Pancreas (tissue), 10 donors: ENCODE results near the gene BAZ2B. TPM values are rescaled to one million over a fixed set of nuclear protein-coding genes. Genes with fewer than 3 reads are reported as not detected.

ENCODE experiments used
- ATAC-seq, 4 donors: fragments of 200-7000 bp; cut with Tn5 transposase; one replicate each; pipeline versions ENCODE4 v1.8.0 to v1.9.1; 2020; ENCODE audit warnings: mild to moderate bottlenecking in 4 of 4, moderate library complexity in 4 of 4
- DNase-seq, 6 donors: peaks; one replicate each; pipeline ENCODE4 v3.0.0-alpha.2; 2020
- FAIRE-seq: peaks from 2 replicates; lab custom pipeline; 2012; peaks lifted over from hg19 to GRCh38; lab: Jason Lieb, UNC
- H3K27ac ChIP-seq, 4 donors: fragments of 200-600 bp; sonication (generic); 1 replicate in 3 of 4; 2 replicates in 1 of 4; pipeline versions ENCODE4 v1.5.0 to v1.8.0; 2020
- H3K27me3 ChIP-seq, 4 donors: fragments of 200-600 bp; one replicate each; pipeline ENCODE4 v1.8.0; 2021
- H3K36me3 ChIP-seq, 3 donors: fragments of 200-600 bp; sonication (generic) in 1 of 3; one replicate each; pipeline versions ENCODE4 v1.5.0 to v1.8.0; 2020 to 2021
- H3K4me1 ChIP-seq, 3 donors: fragments of 200-600 bp; one replicate each; pipeline ENCODE4 v1.8.0; 2021
- H3K4me3 ChIP-seq, 4 donors: fragments of 200-600 bp; sonication (generic) in 2 of 4; one replicate each; pipeline versions ENCODE4 v1.5.0 to v1.8.0; 2020 to 2021
- H3K9me3 ChIP-seq, 4 donors: fragments of 200-600 bp; one replicate each; pipeline ENCODE4 v1.8.0; 2021
- WGBS, 2 donors: extraction: QIAGEN DNeasy Blood & Tissue Kit; methylation state at CpG; one replicate each; pipeline ENCODE4 v1.1.7; 2013; 5-methylcytosine and 5-hydroxymethylcytosine counted together
- intact Hi-C, 3 donors: fragments of 100-400 bp; cut with DNase I; formaldehyde crosslinking; loops; one replicate each; pipeline versions ENCODE4 v1.11.1 to v1.14.2; 2022
- polyA plus RNA-seq, 2 donors: library from polyadenylated mRNA; stranded (reverse); fragments of 200-250 nt; gene quantifications; one replicate each; pipeline ENCODE4 v1.2.3, GENCODE V29; 2013
- total RNA-seq, 6 donors: library from RNA; stranded (reverse); fragmentation: NEBNext Ultra II Directional in 4 of 6; extraction: Animal tissue kit (Norgen Biotek cat#: 25700) in 4 of 6; gene quantifications; one replicate each; pipeline versions ENCODE4 v1.2.1 to v1.2.4, GENCODE V29; 2021 to 2023
- TF ChIP-seq, protein P1 (sequence below), 4 donors: fragments of 200-600 bp; sonication (generic) in 3 of 4; IDR thresholded peaks; one replicate each; pipeline versions ENCODE4 v1.5.0 to v1.8.0; 2021; ENCODE audit warnings: antibody characterized with exemption in 4 of 4
- donor health status: healthy with polysubstance abuse.
- donor health status: DM: no; HTN: no; CAD: no; lungs with moderate emphysema.
- donor health status: DM: no; HTN: no; CAD: no.
- donor health status: control.
- donor health status: control.
- donor health status: Bipolar disorder and iron deficiency.
- donor health status: DM: yes; HTN: yes; CAD: no.
- donor health status: DM: no; HTN: no; CAD: no.
- donor health status: DM: no; HTN: no; CAD: no.
- donor health status: DM: yes; HTN: yes; CAD: no.

The BAZ2B gene, protein sequence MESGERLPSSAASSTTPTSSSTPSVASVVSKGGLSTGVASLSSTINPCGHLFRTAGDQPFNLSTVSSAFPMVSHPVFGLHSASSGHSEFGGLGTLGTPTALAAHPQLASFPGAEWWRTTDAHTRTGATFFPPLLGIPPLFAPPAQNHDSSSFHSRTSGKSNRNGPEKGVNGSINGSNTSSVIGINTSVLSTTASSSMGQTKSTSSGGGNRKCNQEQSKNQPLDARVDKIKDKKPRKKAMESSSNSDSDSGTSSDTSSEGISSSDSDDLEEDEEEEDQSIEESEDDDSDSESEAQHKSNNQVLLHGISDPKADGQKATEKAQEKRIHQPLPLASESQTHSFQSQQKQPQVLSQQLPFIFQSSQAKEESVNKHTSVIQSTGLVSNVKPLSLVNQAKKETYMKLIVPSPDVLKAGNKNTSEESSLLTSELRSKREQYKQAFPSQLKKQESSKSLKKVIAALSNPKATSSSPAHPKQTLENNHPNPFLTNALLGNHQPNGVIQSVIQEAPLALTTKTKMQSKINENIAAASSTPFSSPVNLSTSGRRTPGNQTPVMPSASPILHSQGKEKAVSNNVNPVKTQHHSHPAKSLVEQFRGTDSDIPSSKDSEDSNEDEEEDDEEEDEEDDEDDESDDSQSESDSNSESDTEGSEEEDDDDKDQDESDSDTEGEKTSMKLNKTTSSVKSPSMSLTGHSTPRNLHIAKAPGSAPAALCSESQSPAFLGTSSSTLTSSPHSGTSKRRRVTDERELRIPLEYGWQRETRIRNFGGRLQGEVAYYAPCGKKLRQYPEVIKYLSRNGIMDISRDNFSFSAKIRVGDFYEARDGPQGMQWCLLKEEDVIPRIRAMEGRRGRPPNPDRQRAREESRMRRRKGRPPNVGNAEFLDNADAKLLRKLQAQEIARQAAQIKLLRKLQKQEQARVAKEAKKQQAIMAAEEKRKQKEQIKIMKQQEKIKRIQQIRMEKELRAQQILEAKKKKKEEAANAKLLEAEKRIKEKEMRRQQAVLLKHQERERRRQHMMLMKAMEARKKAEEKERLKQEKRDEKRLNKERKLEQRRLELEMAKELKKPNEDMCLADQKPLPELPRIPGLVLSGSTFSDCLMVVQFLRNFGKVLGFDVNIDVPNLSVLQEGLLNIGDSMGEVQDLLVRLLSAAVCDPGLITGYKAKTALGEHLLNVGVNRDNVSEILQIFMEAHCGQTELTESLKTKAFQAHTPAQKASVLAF (N-terminal part only)
- total RNA-seq (10 to 100 TPM; 22.9 to 52.1 (median 36.0) TPM), polyA plus RNA-seq (10 to 100 TPM; 14.4 to 15.5 TPM)

DNA sequence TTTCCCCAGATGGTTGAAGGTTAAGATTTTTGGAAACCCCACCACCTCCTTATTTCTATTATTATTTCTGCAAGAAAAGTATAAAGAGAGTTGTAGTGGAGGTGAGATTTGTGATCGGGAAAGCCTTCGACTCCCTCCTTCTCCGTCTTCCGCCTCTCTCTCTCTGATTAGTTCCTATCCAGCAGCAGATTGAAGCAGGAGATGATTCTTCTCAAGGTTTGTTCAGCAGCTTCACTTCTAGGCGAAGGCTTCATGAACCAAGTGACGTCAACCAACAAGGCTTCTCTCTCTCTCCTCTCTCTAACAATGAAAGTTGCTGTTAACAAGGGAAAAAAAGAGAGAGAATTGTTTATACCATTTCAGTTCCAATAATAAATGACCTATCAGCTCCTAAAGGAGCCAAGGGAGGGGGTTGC, at the start of gene BAZ2B:
Gene BAZ2B, minus strand, starts transcription at position 263 of the 416 bp plus-strand sequence. CDS start 137,829 bp downstream, outside the sequence.
- FAIRE-seq (peak; percentile 88), ATAC-seq (peak; percentile 50 to 69 (median 62)), DNase-seq (peak in 3 of 6 donors; percentile 15 to 46 (median 24))
- TF ChIP-seq, protein P1, sequence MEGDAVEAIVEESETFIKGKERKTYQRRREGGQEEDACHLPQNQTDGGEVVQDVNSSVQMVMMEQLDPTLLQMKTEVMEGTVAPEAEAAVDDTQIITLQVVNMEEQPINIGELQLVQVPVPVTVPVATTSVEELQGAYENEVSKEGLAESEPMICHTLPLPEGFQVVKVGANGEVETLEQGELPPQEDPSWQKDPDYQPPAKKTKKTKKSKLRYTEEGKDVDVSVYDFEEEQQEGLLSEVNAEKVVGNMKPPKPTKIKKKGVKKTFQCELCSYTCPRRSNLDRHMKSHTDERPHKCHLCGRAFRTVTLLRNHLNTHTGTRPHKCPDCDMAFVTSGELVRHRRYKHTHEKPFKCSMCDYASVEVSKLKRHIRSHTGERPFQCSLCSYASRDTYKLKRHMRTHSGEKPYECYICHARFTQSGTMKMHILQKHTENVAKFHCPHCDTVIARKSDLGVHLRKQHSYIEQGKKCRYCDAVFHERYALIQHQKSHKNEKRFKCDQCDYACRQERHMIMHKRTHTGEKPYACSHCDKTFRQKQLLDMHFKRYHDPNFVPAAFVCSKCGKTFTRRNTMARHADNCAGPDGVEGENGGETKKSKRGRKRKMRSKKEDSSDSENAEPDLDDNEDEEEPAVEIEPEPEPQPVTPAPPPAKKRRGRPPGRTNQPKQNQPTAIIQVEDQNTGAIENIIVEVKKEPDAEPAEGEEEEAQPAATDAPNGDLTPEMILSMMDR (IDR thresholded peaks at IDR 0.05): no peak
- intact Hi-C loops: no loop called here
- Histone ChIP-seq H3K27me3 (no peaks in the 10 kb centered on the region), H3K36me3 (no peaks in the 10 kb centered on the region), H3K4me3 (peak within 1 kb of the TSS; percentile 40 to 73 (median 64)), H3K27ac (peak within 1 kb of the TSS; percentile 91 to 99 (median 96)), H3K9me3 (peaks cover 0 to under 1% (median 0%) of the 10 kb centered on the region in 4 donors), H3K4me1 (peaks cover 14 to 51% (median 32%) of the 10 kb centered on the region in 3 donors)
- 1 to 2% methylated on average over 6 of the region's 6 CpGs for WGBS, 2 donors

DNA sequence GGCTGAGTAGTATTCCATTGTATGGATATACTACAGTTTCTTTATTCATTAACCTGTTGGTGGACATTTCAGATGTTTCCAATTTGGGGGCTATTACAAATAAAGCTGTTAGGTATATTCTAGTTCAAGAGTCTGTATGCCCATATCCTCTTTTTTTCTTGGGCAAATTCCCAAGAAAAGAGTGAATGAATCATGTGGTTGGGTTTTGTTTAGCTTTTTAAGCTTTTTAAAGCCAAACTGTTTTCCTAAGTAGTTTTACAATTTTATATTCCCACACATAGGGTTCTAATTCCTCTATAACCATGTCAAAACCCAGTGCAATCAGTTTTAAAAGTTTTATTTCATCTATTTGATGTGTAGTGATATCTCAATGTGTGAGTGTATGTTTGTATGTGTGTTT, 44.9 kb upstream of the BAZ2B start:
- Histone ChIP-seq H3K4me1 (no peaks in the 10 kb centered on the region), H3K27me3 (no peaks in the 10 kb centered on the region), H3K27ac (no peak overlapping the region), H3K36me3 (no peaks in the 10 kb centered on the region), H3K4me3 (no peak overlapping the region), H3K9me3 (no peaks in the 10 kb centered on the region)
- FAIRE-seq: no peak
- intact Hi-C loops: no loop called here
- ATAC-seq: no peak
- TF ChIP-seq, protein P1 (IDR thresholded peaks at IDR 0.05): no peak
- no peak for DNase-seq

DNA sequence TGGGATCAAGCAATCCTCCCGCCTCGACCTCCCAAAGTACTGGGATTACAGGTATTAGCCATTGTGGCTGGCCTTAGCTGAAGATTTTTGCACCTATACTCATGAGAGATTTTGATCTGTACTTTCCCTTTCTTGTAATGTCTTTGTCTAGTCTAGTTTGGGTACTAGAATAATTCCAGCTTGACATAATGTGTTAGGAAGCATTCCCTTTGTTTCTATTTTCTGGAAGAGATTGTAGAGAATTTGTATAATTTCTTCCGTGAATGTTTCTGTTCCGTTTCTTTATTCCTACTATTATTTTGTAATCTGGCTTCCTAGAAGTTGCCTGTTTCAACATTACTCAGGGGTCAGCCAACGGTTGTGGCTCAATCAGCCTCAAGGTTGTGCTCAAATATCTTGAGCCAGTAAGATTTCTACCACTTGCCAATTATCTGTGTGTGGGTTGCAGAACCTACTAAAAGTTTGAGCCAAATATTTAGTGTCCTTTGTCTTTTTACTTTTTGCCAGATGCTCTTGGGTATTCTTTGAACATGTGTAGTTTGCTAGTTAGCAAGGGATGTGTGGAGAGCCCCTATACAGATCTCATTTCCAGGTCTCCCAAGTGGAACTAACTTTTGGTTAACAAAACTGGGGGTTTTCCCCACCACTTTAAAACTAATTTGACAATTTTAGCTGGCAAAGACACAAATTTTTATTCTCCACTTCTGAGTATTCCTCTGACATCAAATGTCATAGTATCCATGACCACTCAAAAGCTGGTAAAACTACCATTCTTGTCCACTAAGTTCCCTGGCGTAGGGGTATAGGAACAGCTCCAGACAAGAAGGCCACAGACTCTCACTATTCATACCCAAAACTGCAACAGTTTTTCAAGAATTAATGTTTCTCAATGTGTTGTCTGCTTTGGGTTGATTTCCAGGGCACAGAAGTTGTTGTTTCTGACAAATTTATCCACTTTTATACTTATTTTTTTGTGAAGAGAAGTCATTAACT, 42.8 kb upstream of the BAZ2B start:
- Histone ChIP-seq H3K36me3 (no peaks in the 10 kb centered on the region), H3K4me3 (no peak overlapping the region), H3K27ac (no peak overlapping the region), H3K9me3 (no peaks in the 10 kb centered on the region), H3K27me3 (no peaks in the 10 kb centered on the region), H3K4me1 (no peaks in the 10 kb centered on the region)
- TF ChIP-seq, protein P1 (IDR thresholded peaks at IDR 0.05): no peak
- intact Hi-C loops: no loop called here
- DNase-seq (no peak), ATAC-seq (peak in 3 of 4 donors; percentile 36 to 65 (median 39)), FAIRE-seq (no peak)
- WGBS, 2 donors: 72 to 79% methylated on average over 6 of the region's 6 CpGs

DNA sequence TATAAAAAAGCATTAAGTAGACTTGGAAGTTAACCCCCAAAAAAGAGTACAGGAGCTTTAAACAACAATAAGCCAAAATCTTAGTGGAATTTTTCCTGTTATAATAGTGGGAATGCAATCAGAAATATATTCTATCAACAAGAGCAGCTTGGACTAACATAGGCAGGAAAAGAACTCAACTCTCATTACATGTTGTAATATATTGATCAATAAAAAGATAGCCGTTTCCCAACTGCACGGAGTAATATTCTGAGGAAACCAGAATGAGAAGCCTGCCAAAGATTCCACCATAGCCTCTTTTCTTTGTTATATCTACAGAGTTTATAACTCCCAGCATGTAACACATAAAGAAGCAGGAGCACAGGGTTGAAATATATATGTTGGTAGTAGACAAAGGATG, 37.6 kb upstream of the BAZ2B start:
- Histone ChIP-seq H3K27me3 (no peaks in the 10 kb centered on the region), H3K27ac (no peak overlapping the region), H3K9me3 (no peaks in the 10 kb centered on the region), H3K36me3 (no peaks in the 10 kb centered on the region), H3K4me3 (no peak overlapping the region), H3K4me1 (no peaks in the 10 kb centered on the region)
- no peak for FAIRE-seq
- 66% methylated on average over 2 of the region's 2 CpGs for WGBS, 2 donors
- TF ChIP-seq, protein P1 (IDR thresholded peaks at IDR 0.05): no peak
- DNase-seq: no peak
- intact Hi-C loops: no loop called here
- ATAC-seq: no peak
